Measurements from ENCODE around the gene KSR2. TPM values are rescaled to one million over a fixed set of nuclear protein-coding genes. Genes with fewer than 3 reads are reported as not detected.

Gene KSR2
- total RNA-seq, 1 experiment from 2014 or later, result 0.02 TPM

GRCh38 chr12:117844114-117844830, 124.5 kb downstream of the KSR2 start:
- no peaks in the 10 kb centered on the region for H3K4me1 Mint-ChIP-seq (ENCODE audit: insufficient read depth, unreplicated experiment)

GRCh38 chr12:117842630-117843029, 126.2 kb downstream of the KSR2 start:
- H3K27ac Mint-ChIP-seq (ENCODE audit: low read depth, unreplicated experiment), result no peak overlapping the region
- no peaks in the 10 kb centered on the region for H3K9me3 Mint-ChIP-seq (ENCODE audit: unreplicated experiment)
- intact Hi-C loops (cut with micrococcal nuclease), result no loop called here
- H3K4me3 Mint-ChIP-seq (ENCODE audit: unreplicated experiment), result no peak overlapping the region
- no TSS peak for BruUV-seq (replicated peaks)
- ChIA-PET POLR2A (no interaction called here), CTCF (interaction anchor here (0.6 to 12.1 kb wide), 5 partner anchors 8 to 623 kb away, joined by 3 to 262 read pairs (median 5); no protein-coding TSS in a partner anchor)
- DNase-seq (ENCODE audit: unreplicated experiment), result no peak
- peaks cover 78% of the 10 kb centered on the region for H3K27me3 Mint-ChIP-seq (ENCODE audit: insufficient read depth, unreplicated experiment)
- H3K4me1 Mint-ChIP-seq (ENCODE audit: insufficient read depth, unreplicated experiment), result no peaks in the 10 kb centered on the region
- TF ChIP-seq CTCF (IDR thresholded peaks at IDR 0.05; ENCODE audit: unreplicated experiment), result no peak
- no peaks in the 10 kb centered on the region for H3K36me3 Mint-ChIP-seq (ENCODE audit: insufficient read depth, unreplicated experiment)

More at GRCh38 chr12:117844114-117844830, 124.5 kb downstream of the KSR2 start:
- H3K9me3 Mint-ChIP-seq (ENCODE audit: unreplicated experiment), result no peaks in the 10 kb centered on the region
- POLR2A ChIA-PET, result no interaction called here
- intact Hi-C loops (cut with micrococcal nuclease), result no loop called here
- H3K27ac Mint-ChIP-seq (ENCODE audit: low read depth, unreplicated experiment), result no peak overlapping the region
- no peaks in the 10 kb centered on the region for H3K36me3 Mint-ChIP-seq (ENCODE audit: insufficient read depth, unreplicated experiment)
- H3K4me3 Mint-ChIP-seq (ENCODE audit: unreplicated experiment), result no peak overlapping the region
- no TSS peak for BruUV-seq (replicated peaks)
- DNase-seq (ENCODE audit: unreplicated experiment), result no peak
- H3K27me3 Mint-ChIP-seq (ENCODE audit: insufficient read depth, unreplicated experiment), result peaks cover 81% of the 10 kb centered on the region
- TF ChIP-seq CTCF (IDR thresholded peaks at IDR 0.05; ENCODE audit: unreplicated experiment), result no peak
- CTCF ChIA-PET, result interaction anchor here (0.6 to 12.1 kb wide), 7 partner anchors 9 to 606 kb away, joined by 3 to 262 read pairs (median 3); no protein-coding TSS in a partner anchor

- intact Hi-C loops (cut with micrococcal nuclease), result no loop called here
- CTCF ChIA-PET, result interaction anchor here (0.6 to 12.1 kb wide), 5 partner anchors 9 to 629 kb away, joined by 3 to 262 read pairs (median 4); no protein-coding TSS in a partner anchor
- Mint-ChIP-seq H3K4me1 (ENCODE audit: insufficient read depth, unreplicated experiment) (peaks cover 3% of the 10 kb centered on the region), H3K9me3 (ENCODE audit: unreplicated experiment) (no peaks in the 10 kb centered on the region), H3K27me3 (ENCODE audit: insufficient read depth, unreplicated experiment) (peaks cover 74% of the 10 kb centered on the region), H3K27ac (ENCODE audit: low read depth, unreplicated experiment) (no peak overlapping the region), H3K36me3 (ENCODE audit: insufficient read depth, unreplicated experiment) (no peaks in the 10 kb centered on the region), H3K4me3 (ENCODE audit: unreplicated experiment) (no peak overlapping the region)
- POLR2A ChIA-PET, result no interaction called here
- no peak for DNase-seq (ENCODE audit: unreplicated experiment)
- TF ChIP-seq CTCF (IDR thresholded peaks at IDR 0.05; ENCODE audit: unreplicated experiment), result no peak
- no TSS peak for BruUV-seq (replicated peaks)
Measured at GRCh38 chr12:117842220-117842619, 126.6 kb downstream of the KSR2 start.

GRCh38 chr12:117837737-117838050, 131.1 kb downstream of the KSR2 start:
- no peak for DNase-seq (ENCODE audit: unreplicated experiment)
- Mint-ChIP-seq H3K9me3 (ENCODE audit: unreplicated experiment) (no peaks in the 10 kb centered on the region), H3K4me3 (ENCODE audit: unreplicated experiment) (no peak overlapping the region), H3K27ac (ENCODE audit: low read depth, unreplicated experiment) (no peak overlapping the region), H3K4me1 (ENCODE audit: insufficient read depth, unreplicated experiment) (peaks cover 7% of the 10 kb centered on the region), H3K36me3 (ENCODE audit: insufficient read depth, unreplicated experiment) (no peaks in the 10 kb centered on the region), H3K27me3 (ENCODE audit: insufficient read depth, unreplicated experiment) (peaks cover 39% of the 10 kb centered on the region)
- BruUV-seq (replicated peaks), result no TSS peak
- POLR2A ChIA-PET, result interaction anchor here (0.8 to 1.2 kb wide), 3 partner anchors 25 to 473 kb away, joined by 3 to 5 read pairs (median 3); no protein-coding TSS in a partner anchor
- CTCF ChIA-PET, result interaction anchor here (0.5 to 12.1 kb wide), 71 partner anchors 9 to 683 kb away, joined by 3 to 262 read pairs (median 4); partner anchors contain the start of gene NOS1
- intact Hi-C loops (cut with micrococcal nuclease), result loop anchor here (1.0 to 10.0 kb wide), 6 partner anchors 103 to 625 kb away; no protein-coding TSS in a partner anchor
- TF ChIP-seq CTCF (IDR thresholded peaks at IDR 0.05; ENCODE audit: unreplicated experiment), result no peak

Data from MCF 10A (cell line).